Pancreas (tissue), 10 donors: ENCODE data around the gene SLC25A36. TPM values are rescaled to one million over a fixed set of nuclear protein-coding genes. Genes with fewer than 3 reads are reported as not detected.

Experiments used
- ATAC-seq, 4 donors: fragments of 200-7000 bp; cut with Tn5 transposase; one replicate each; pipeline versions ENCODE4 v1.8.0 to v1.9.1; 2020; ENCODE audit warnings: mild to moderate bottlenecking in 4 of 4, moderate library complexity in 4 of 4
- DNase-seq, 6 donors: peaks; one replicate each; pipeline ENCODE4 v3.0.0-alpha.2; 2020
- FAIRE-seq: peaks from 2 replicates; lab custom pipeline; 2012; peaks lifted over from hg19 to GRCh38; lab: Jason Lieb, UNC
- H3K27ac ChIP-seq, 4 donors: fragments of 200-600 bp; sonication (generic); 1 replicate in 3 of 4; 2 replicates in 1 of 4; pipeline versions ENCODE4 v1.5.0 to v1.8.0; 2020
- H3K27me3 ChIP-seq, 4 donors: fragments of 200-600 bp; one replicate each; pipeline ENCODE4 v1.8.0; 2021
- H3K36me3 ChIP-seq, 3 donors: fragments of 200-600 bp; sonication (generic) in 1 of 3; one replicate each; pipeline versions ENCODE4 v1.5.0 to v1.8.0; 2020 to 2021
- H3K4me1 ChIP-seq, 3 donors: fragments of 200-600 bp; one replicate each; pipeline ENCODE4 v1.8.0; 2021
- H3K4me3 ChIP-seq, 4 donors: fragments of 200-600 bp; sonication (generic) in 2 of 4; one replicate each; pipeline versions ENCODE4 v1.5.0 to v1.8.0; 2020 to 2021
- H3K9me3 ChIP-seq, 4 donors: fragments of 200-600 bp; one replicate each; pipeline ENCODE4 v1.8.0; 2021
- WGBS, 2 donors: extraction: QIAGEN DNeasy Blood & Tissue Kit; methylation state at CpG; one replicate each; pipeline ENCODE4 v1.1.7; 2013; 5-methylcytosine and 5-hydroxymethylcytosine counted together
- intact Hi-C, 3 donors: fragments of 100-400 bp; cut with DNase I; formaldehyde crosslinking; loops; one replicate each; pipeline versions ENCODE4 v1.11.1 to v1.14.2; 2022
- polyA plus RNA-seq, 2 donors: library from polyadenylated mRNA; stranded (reverse); fragments of 200-250 nt; gene quantifications; one replicate each; pipeline ENCODE4 v1.2.3, GENCODE V29; 2013
- total RNA-seq, 6 donors: library from RNA; stranded (reverse); fragmentation: NEBNext Ultra II Directional in 4 of 6; extraction: Animal tissue kit (Norgen Biotek cat#: 25700) in 4 of 6; gene quantifications; one replicate each; pipeline versions ENCODE4 v1.2.1 to v1.2.4, GENCODE V29; 2021 to 2023
- TF ChIP-seq, protein P1 (sequence below), 4 donors: fragments of 200-600 bp; sonication (generic) in 3 of 4; IDR thresholded peaks; one replicate each; pipeline versions ENCODE4 v1.5.0 to v1.8.0; 2021; ENCODE audit warnings: antibody characterized with exemption in 4 of 4
- donor health status: healthy with polysubstance abuse.
- donor health status: DM: no; HTN: no; CAD: no; lungs with moderate emphysema.
- donor health status: DM: no; HTN: no; CAD: no.
- donor health status: control.
- donor health status: control.
- donor health status: Bipolar disorder and iron deficiency.
- donor health status: DM: yes; HTN: yes; CAD: no.
- donor health status: DM: no; HTN: no; CAD: no.
- donor health status: DM: no; HTN: no; CAD: no.
- donor health status: DM: yes; HTN: yes; CAD: no.

Gene SLC25A36
- total and polyA plus RNA-seq, 8 donors, result 17.3 to 93.6 (median 45.0) TPM

DNA sequence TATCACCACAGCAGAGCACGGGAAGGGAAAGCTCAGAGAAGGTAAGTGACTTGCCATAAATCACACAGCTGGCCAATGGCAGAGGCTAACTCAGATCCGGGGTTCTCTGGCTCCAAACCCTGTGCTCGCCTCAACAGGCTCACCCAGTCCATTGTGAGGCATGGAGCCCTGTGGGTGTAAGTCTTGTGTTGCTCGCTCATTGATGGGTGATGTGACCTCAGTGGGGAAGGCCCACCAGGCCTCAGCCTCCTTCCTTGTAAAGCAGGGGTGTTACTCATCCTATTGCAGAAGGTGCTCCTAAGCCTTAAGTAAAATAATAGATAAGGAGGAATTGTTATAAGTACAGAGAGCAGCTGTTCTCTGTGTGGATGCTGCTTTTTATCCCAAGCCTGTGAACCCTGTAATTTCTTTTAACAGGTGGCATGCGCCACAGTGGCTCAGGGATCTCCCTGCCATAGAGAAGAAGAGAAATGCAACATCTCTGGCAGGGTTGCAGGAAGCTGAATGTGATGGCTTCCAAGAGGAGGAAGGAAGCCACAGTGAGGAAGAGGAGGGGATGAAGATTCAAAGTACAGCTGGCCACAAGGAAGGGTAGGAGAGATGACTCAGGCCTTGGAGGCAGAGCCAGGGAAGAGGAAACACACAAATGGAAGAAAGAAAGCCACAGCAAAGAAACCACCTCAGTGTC, 78.7 kb downstream of the SLC25A36 start:
- FAIRE-seq, result no peak
- WGBS, 2 donors, result 87 to 88% methylated on average over 5 of the region's 5 CpGs
- TF ChIP-seq, protein P1, sequence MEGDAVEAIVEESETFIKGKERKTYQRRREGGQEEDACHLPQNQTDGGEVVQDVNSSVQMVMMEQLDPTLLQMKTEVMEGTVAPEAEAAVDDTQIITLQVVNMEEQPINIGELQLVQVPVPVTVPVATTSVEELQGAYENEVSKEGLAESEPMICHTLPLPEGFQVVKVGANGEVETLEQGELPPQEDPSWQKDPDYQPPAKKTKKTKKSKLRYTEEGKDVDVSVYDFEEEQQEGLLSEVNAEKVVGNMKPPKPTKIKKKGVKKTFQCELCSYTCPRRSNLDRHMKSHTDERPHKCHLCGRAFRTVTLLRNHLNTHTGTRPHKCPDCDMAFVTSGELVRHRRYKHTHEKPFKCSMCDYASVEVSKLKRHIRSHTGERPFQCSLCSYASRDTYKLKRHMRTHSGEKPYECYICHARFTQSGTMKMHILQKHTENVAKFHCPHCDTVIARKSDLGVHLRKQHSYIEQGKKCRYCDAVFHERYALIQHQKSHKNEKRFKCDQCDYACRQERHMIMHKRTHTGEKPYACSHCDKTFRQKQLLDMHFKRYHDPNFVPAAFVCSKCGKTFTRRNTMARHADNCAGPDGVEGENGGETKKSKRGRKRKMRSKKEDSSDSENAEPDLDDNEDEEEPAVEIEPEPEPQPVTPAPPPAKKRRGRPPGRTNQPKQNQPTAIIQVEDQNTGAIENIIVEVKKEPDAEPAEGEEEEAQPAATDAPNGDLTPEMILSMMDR (IDR thresholded peaks at IDR 0.05), result no peak

DNA sequence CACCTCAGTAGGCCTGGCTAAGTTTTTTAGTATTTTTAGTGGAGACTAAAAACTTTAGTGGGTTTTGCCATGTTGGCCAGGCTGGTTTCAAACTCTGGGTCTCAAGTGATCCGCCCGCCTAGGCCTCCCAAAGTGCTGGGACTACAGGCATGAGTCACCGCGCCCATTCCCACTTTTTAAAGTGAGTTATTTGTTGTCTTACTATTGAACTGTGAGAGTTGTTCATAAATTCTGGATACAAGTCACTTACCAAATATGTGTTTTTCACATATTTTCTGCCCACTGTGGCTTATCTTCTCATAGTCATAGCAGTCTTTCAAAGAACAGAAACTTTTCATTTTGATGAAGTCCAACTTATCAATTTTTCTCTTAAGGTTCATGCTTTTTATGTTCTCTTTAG, 79.6 kb downstream of the SLC25A36 start:
- H3K9me3 ChIP-seq, result no peaks in the 10 kb centered on the region
- ATAC-seq (no peak), DNase-seq (no peak), FAIRE-seq (no peak)
- no peaks in the 10 kb centered on the region for H3K4me1 ChIP-seq
- TF ChIP-seq, protein P1 (IDR thresholded peaks at IDR 0.05), result no peak
- no peaks in the 10 kb centered on the region for H3K36me3 ChIP-seq
- 98 to 100% methylated on average over 4 of the region's 4 CpGs for WGBS, 2 donors
- no peak overlapping the region for H3K27ac ChIP-seq
- intact Hi-C loops, result no loop called here
- no peaks in the 10 kb centered on the region for H3K27me3 ChIP-seq
- no peak overlapping the region for H3K4me3 ChIP-seq

More for the DNA sequence above, 78.7 kb downstream of the SLC25A36 start:
- intact Hi-C loops, result no loop called here
- Histone ChIP-seq H3K4me1 (no peaks in the 10 kb centered on the region), H3K9me3 (no peaks in the 10 kb centered on the region), H3K36me3 (no peaks in the 10 kb centered on the region), H3K4me3 (no peak overlapping the region), H3K27me3 (no peaks in the 10 kb centered on the region), H3K27ac (no peak overlapping the region)
- no peak for ATAC-seq
- no peak for DNase-seq

Other genes starting within 250 kb of the SLC25A36 start
- 10 to 100 TPM in 5 of 6 donors, 1 to 10 TPM in 1; 9.2 to 20.2 (median 12.1) TPM for gene SPSB4, start 109.5 kb downstream of the SLC25A36 start, total RNA-seq
- gene SPSB4, start 109.5 kb downstream of the SLC25A36 start, polyA plus RNA-seq, result 1 to 10 TPM; 2.6 to 7.6 TPM